ENCODE data around the gene SLC41A3. TPM values are rescaled to one million over a fixed set of nuclear protein-coding genes. Genes with fewer than 3 reads are reported as not detected.
"Not testable (repeated sequence)": the region's sequence is repeated elsewhere in the genome, so short reads cannot be mapped to it uniquely, and the experiment has no call there.

The SLC41A3 gene
- total RNA-seq, 4 donors from 2014 or later: 31.0 to 62.7 (median 37.5) TPM

DNA sequence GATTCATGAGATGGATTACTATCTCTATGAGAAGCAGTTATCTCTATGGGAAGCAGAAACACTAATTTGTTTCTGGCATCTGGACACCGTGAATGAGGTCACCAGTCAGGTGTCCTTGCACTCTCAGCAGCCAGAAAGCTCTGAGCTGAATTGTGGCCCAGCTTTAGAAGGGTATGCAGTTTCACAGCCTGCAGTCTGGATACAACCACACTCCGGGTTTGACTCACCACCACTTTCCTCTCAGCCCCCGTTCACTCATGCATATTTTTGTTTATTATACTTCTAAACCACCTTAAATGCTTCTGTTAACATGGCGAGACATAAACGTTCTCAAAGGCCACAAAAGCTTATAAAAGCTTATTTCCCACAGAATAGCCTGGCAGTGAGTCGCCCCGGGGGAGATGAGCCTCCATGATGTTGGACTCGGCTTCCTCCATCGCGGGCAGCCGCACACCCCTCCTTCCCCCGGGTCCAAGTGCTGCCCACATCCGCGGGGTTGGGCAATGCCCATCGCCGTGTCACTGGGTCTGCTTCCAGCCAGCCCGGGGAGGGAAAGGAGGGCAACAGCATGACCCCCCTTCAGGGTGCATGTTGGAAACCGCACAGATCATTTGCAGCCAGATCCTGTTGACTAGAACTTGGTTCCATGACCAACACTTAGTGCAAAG, 16.8 kb upstream of the SLC41A3 start:
- WGBS, 2 donors (ENCODE audit: low coverage in 1 of 2): 47 to 59% methylated on average over 6 to 7 of the region's 18 CpGs
- no peak overlapping the region for H3K4me3 ChIP-seq
- H3K27me3 ChIP-seq: no peaks in the 10 kb centered on the region
- peaks cover 0 to 30% (median 8%) of the 10 kb centered on the region in 3 donors for H3K4me1 ChIP-seq
- no peak for TF ChIP-seq EP300 (IDR thresholded peaks at IDR 0.05)
- no peak for TF ChIP-seq POLR2AphosphoS5 (IDR thresholded peaks at IDR 0.05)
- no peak for TF ChIP-seq POLR2A (IDR thresholded peaks at IDR 0.05)
- TF ChIP-seq, protein P1, sequence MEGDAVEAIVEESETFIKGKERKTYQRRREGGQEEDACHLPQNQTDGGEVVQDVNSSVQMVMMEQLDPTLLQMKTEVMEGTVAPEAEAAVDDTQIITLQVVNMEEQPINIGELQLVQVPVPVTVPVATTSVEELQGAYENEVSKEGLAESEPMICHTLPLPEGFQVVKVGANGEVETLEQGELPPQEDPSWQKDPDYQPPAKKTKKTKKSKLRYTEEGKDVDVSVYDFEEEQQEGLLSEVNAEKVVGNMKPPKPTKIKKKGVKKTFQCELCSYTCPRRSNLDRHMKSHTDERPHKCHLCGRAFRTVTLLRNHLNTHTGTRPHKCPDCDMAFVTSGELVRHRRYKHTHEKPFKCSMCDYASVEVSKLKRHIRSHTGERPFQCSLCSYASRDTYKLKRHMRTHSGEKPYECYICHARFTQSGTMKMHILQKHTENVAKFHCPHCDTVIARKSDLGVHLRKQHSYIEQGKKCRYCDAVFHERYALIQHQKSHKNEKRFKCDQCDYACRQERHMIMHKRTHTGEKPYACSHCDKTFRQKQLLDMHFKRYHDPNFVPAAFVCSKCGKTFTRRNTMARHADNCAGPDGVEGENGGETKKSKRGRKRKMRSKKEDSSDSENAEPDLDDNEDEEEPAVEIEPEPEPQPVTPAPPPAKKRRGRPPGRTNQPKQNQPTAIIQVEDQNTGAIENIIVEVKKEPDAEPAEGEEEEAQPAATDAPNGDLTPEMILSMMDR (IDR thresholded peaks at IDR 0.05): no peak
- peaks cover 0 to 25% of the 10 kb centered on the region in 2 donors for H3K36me3 ChIP-seq
- H3K9me3 ChIP-seq: peaks cover 0 to 16% (median 0%) of the 10 kb centered on the region in 3 donors
- no peak for ATAC-seq
- peak overlapping the region in 1 of 4 donors; percentile 82 for H3K27ac ChIP-seq

DNA sequence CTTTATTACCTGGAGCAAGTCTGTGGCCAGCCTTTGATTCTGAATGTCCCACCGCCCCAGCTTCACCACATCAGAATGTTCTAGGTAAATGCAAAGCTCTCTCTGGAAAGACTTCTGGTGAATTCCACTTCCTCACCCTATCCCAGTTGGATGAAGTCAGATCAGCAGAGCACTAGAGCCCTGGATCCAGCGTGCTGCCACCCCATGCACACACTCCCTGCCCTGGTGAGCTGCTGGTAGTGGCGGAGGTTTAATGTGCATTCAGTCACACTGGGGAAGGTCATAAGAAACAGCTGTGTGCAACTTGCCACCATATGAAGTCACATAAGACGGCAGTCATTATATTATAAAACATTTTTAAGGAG, 16.3 kb upstream of the SLC41A3 start:
- no peak for ATAC-seq
- Histone ChIP-seq H3K36me3 (peaks cover 0 to 20% of the 10 kb centered on the region in 2 donors), H3K4me3 (no peak overlapping the region), H3K4me1 (peaks cover 0 to 30% (median 8%) of the 10 kb centered on the region in 3 donors), H3K27ac (no peak overlapping the region), H3K9me3 (peaks cover 0 to 18% (median 0%) of the 10 kb centered on the region in 3 donors), H3K27me3 (no peaks in the 10 kb centered on the region)
- WGBS, 2 donors (ENCODE audit: low coverage in 1 of 2): 60 to 67% methylated on average over 1 to 2 of the region's 4 CpGs
- TF ChIP-seq POLR2AphosphoS5 (IDR thresholded peaks at IDR 0.05) (no peak), POLR2A (IDR thresholded peaks at IDR 0.05) (no peak), EP300 (IDR thresholded peaks at IDR 0.05) (no peak)
- TF ChIP-seq, protein P1 (IDR thresholded peaks at IDR 0.05): no peak

DNA sequence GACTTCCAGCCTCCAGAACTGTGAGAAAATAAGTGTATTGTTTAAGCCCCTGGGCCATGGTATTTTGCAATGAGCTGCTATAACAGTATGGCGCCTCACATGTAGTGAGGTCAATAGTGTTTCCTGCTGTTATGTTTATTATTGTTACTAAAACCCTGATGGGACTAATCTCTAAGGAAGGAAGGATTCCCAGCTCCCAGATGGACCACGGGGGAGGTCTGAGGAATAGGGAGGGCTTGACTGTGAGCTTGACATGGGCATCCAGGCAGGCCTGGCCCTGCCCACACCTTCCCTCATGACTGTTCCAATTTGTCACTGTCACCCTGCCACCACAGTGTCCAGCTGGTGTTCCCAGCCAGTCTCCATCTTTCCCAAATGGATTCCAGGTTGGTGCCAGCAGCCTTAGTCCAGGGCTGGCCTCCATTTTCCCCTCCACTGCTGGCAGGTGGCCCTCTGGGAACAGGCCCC, 14.5 kb upstream of the SLC41A3 start:
- TF ChIP-seq POLR2AphosphoS5 (IDR thresholded peaks at IDR 0.05) (no peak), EP300 (IDR thresholded peaks at IDR 0.05) (no peak), POLR2A (IDR thresholded peaks at IDR 0.05) (no peak)
- TF ChIP-seq, protein P1 (IDR thresholded peaks at IDR 0.05): no peak
- peaks cover 0 to 28% (median 8%) of the 10 kb centered on the region in 3 donors for H3K4me1 ChIP-seq
- WGBS, 2 donors (ENCODE audit: low coverage in 1 of 2): 90% methylated on average over 2 of the region's 2 CpGs; no CpG with 5 or more reads in 1 of the 2 donors

DNA sequence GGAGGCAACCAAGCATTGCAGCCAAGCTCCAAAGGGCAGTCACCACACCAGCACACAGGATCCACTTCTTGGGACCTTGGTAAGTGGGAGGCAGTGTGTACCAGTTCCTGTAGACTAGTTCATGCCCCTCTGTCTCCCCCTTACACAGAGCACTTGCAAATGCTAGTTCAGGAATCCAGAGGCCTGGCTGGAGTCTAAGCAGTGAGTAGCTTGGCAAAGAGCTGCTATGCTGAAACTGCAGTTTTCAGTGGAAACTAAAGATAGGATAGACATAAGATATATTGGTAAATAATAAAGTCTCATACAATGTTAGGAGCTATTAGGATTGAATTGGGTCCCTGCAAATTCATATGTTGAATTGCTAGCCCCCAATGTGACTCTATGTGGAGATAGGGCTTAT, 13.9 kb upstream of the SLC41A3 start:
- Histone ChIP-seq H3K4me3 (no peak overlapping the region), H3K27me3 (no peaks in the 10 kb centered on the region), H3K36me3 (no peaks in the 10 kb centered on the region), H3K4me1 (peaks cover 0 to 22% (median 4%) of the 10 kb centered on the region in 3 donors), H3K9me3 (peaks cover 0 to 18% (median 0%) of the 10 kb centered on the region in 3 donors), H3K27ac (no peak overlapping the region)
- TF ChIP-seq POLR2AphosphoS5 (IDR thresholded peaks at IDR 0.05) (no peak), POLR2A (IDR thresholded peaks at IDR 0.05) (no peak), EP300 (IDR thresholded peaks at IDR 0.05) (no peak)
- TF ChIP-seq, protein P1 (IDR thresholded peaks at IDR 0.05): no peak
- no peak for ATAC-seq

More for the DNA sequence above, 14.5 kb upstream of the SLC41A3 start:
- H3K27me3 ChIP-seq: no peaks in the 10 kb centered on the region
- no peak for ATAC-seq
- no peak overlapping the region for H3K4me3 ChIP-seq
- peaks cover 0 to 2% of the 10 kb centered on the region in 2 donors for H3K36me3 ChIP-seq
- peaks cover 0 to 18% (median 0%) of the 10 kb centered on the region in 3 donors for H3K9me3 ChIP-seq
- no peak overlapping the region for H3K27ac ChIP-seq

DNA sequence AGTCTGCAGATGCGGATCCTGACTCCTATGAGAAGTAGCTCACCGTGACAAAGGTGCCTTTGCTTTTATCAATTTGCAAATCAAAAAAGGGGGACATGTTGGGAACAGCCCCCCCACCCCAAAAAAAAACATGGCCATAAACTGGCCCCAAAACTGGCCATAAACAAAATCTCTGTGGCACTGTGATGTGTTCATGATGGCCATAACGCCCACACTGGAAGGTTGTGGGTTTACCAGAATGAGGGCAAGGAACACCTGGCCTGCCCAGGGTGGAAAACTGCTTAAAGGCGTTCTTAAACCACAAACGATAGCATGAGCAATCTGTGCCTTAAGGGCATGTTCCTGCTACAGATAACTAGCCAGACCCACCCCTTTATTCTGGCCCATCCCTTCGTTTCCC, 12.3 kb upstream of the SLC41A3 start:
- not testable (repeated sequence) for H3K4me3 ChIP-seq, ATAC-seq, H3K27me3 ChIP-seq, H3K27ac ChIP-seq, H3K4me1 ChIP-seq, H3K36me3 ChIP-seq
- WGBS, 2 donors (ENCODE audit: low coverage in 1 of 2): 71 to 75% methylated on average over 5 to 6 of the region's 6 CpGs
- H3K9me3 ChIP-seq: peaks cover 0 to 18% (median 0%) of the 10 kb centered on the region in 3 donors

DNA sequence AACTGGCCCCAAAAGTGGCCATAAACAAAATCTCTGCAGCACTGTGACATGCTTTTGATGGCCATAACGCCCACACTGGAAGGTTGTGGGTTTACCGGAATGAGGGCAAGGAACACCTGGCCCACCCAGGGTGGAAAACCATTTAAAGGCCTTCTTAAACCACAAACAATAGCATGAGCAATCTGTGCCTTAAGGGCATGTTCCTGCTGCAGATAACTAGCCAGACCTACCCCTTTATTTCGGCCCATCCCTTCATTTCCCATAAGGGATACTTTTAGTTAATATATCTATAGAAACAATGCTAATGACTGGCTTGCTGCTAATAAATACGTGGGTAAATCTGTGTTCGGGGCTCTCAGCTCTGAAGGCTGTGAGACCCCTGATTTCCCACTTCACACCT, 8.2 kb upstream of the SLC41A3 start:
- not testable (repeated sequence) for H3K4me3 ChIP-seq, H3K36me3 ChIP-seq, H3K27me3 ChIP-seq, H3K27ac ChIP-seq, ATAC-seq, H3K4me1 ChIP-seq
- peaks cover 0 to 16% (median 0%) of the 10 kb centered on the region in 3 donors for H3K9me3 ChIP-seq
- 96 to 100% methylated on average over 1 to 5 of the region's 5 CpGs for WGBS, 2 donors (ENCODE audit: low coverage in 1 of 2)

Measured in gastroesophageal sphincter (tissue), 4 donors.